GM19351 (cell line): Measurements from ENCODE around the gene GLT1D1.

Source experiments
- ATAC-seq: cut with Tn5 transposase; IDR thresholded peaks from one replicate; pipeline ENCODE4 v1.9.1; 2021; ENCODE audit warnings: mild to moderate bottlenecking, moderate library complexity; ENCODE audit not compliant: unreplicated experiment

The GLT1D1 gene

DNA sequence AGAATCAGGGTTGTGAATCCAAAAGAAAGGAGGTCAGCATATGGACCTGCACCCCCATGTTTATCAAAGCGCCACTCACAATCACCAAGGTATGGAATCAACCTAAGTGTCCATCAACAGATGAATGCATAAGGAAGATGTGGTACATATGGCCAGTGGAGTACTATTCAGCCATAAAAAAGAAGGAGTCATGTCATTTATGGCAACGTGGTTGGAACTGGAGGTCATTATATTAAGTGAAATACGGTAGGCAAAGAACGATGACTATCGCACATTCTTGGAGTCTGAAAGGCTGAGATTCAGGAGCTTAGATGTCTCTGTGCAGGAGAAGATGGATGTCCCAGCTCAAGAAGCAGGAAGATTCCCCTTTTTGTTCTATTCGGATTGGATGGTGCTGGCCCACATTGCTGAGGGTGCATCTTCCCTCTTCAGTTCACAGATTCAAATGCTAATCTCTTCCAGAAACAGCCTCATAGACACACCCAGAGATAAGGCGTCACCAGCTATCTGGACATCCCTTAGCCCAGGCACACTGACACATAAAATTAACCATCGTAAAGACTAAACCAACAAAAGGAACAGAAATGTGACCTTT, 108.1 kb downstream of the GLT1D1 start:
- ATAC-seq, result no peak

DNA sequence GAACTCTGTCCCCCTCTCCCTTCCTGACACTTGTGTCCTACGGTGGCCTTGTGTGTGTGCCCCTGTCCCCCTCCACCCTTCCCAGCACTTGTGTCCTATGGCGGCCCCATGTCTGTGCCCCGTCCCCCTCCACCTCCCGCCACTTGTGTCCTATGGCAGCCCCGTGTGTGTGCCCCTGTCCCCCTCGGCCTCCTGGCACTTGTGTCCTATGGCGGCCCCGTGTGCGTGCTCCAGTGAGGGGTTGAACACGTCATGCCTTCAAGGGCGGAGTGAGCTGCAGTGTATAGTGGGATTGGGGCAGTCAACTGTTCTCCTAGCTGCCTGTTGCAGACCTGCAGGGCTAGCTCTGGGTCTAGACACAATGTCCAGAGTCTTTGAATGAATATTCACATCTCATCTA, 108.7 kb downstream of the GLT1D1 start:
- no peak for ATAC-seq

DNA sequence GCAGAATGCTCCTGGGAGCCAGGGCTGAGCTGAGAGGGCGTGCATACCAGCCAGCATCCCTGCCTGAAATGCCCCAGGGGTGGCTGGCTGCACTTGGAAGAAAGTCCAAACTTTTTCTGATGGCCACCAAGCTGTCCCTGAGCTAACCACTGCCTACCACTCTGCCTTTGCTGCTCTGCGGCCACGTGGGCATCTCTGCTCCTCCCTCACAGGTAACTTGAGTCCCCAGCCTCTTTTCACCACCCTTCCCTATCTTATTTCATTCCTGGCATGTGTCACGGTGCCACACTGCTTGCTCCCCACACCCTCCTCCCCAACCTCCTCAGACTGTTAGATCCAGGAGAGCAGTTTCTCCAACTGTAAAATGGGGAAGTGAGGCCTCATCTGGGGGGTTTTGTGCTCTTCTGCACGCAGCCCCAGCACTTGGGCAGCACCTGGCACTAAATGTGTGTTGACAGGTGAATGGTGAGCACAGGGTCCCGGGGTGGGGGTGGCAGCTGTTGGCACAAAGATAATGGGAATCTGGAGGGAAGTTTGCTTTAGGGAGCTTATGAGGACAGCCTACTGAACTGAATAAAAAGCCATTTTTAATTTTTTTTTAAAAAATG, 113.0 kb downstream of the GLT1D1 start:
- ATAC-seq, result no peak

DNA sequence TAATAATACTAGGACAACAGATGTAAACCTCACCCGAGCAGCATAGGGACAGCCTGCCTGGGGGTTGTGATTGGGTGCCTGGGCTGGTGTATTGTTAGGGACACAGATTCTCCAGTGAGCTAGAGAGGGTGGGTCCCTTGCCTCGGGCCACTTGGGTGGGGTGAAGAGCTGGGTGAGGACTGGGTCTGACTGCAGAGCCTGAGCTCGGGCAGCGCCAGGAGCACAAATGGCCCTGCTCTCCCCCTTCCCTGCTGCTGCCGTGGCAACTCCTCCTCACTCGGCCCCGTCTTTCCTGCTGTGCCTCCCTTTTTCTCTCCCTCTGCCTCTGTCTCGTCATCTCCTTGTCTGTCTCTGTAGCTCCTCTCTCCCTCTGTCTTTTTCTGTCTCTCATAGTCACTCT, 115.4 kb downstream of the GLT1D1 start:
- ATAC-seq, result peak; percentile 3

DNA sequence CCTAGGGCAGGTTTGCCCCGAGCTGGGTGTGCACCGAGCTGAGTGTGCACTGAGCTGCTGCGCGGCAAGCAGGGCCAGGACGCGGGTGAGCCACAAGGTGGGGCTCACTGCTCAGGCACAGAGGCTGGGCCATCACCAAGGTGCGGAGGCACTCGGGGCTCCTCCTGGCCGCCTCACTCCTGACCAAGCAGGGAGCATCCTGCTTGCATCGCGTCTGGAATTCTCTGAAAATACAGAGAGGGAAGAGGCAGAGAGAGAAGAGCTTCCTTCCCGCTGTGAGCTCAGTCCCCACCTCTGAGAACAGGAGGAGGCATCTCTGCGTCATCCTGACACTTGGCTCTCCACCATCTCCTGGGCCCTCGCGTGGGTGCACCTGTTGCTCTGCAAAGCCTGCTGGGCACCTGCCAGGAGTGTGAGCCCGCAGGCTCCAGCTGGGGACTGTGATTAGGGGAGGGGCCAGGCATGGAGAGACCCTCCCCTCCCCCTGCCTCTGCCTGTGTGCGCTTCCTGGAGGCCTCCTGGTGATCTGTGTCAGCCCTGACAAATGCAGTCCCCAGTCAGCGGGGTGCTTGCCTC, 116.3 kb downstream of the GLT1D1 start:
- peak; percentile 93 for ATAC-seq

DNA sequence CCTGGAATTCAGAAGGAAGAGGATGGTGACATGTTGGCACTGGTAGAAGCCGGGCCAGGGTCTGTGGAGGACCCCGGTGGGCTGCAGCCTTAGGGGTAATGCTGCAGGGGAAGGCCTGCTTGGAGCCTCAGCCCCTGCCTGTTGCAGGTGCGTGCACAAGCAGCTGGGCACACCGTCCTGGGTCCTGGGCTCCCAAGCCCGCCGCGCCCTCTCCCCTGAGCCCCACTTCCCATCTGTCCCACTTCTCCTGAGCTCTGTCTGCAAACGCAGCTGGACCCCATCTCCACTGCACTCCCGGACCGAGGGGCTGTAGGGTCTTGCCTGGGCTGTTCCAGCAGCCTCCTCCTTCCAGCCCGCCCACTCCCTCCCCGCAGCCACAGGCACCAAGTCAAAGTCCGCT, 116.8 kb downstream of the GLT1D1 start:
- no peak for ATAC-seq

DNA sequence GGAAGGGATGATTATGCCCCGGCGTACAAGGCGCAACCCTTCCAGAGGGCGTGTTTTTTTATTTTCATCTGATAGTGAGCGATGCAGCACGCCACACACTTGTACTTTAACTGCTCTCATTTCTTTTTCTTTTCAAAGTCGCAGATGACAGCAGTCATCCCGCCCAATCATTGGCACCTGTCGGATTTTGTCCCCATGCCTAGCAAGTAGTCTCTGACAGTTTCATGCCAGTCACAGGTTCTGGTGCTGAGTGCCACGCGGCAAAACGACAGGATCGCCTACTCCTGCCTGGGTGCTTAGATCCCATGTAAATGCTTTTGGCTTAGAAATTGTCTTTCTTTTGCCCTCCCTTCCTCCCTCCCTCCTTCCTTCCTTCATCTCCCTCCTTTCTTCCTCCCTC, 117.7 kb downstream of the GLT1D1 start:
- no peak for ATAC-seq

DNA sequence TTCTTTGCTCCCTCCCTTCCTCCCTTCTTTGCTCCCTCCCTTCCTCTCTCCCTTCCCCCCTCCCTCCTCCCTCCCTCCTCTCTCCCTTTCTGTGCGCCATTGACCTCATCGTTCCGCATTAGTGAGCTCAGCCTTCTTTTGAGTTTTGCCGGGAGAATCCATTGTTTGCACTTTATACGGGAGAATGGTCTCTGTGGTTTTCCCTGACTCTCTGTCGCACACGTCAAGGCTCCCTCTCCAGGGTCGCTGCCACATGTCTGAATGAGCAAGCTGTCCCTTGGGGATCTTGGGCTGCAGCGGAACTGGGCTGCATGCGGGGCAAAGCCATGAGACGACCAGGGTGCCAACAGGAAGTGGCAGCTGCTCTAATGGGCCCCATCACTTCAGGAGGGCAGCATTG, 118.5 kb downstream of the GLT1D1 start:
- ATAC-seq, result no peak

DNA sequence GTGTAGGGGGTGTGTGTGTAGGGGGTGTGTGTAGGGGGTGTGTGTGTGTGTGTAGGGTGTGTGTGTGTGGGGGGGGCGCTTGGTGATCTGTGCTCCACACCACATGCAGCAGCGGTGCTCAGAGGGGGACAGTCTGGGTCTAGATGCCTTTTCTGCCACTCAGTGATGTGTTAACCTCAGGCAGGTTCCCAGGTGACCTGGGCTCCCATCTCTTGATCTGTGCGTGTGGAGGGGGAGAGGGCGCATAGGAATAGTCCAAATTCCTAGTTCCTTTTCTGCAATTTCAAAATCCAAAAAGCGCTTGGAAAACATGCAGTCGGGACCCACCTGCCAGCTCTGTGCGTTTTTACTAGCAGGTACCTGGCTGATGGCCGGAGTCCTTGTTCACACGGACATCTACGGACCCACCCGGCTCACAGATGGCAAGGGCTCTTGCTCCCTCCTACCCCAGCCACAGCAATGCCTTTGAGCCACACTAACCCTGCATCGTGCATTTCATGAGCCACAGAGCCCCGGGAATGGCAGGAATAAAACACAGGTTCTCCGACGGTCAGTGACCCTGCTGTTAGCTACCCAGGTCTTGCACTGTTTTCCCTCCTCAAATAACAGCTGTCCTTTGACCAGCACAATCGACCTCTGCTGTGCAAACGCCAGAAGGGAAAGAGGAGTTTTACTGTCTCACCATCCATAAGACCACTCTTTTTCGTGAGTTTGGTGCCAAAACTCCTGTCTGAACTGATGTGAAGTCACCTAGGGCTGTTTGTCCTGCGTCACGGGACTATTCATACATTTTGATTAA, 120.8 kb downstream of the GLT1D1 start:
- ATAC-seq, result no peak

DNA sequence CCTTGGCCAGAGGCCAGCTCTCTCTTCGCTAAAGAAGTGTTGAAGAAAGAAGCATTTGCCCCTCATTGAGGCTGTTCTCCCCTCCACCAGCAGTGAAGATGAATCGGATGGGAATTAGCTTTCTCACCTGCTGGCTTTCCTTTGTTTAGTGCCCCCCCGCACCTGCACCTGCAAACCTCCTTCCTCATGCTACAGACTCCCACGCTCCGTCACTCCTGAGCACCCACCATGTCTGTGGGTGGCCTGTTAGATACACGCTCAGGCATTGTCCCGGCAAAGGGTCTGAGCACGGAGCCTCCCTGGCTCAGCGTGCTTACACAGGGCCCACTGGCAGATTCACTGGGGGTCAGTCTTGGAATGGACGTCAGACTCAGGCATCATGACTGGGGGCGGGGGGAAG, 121.6 kb downstream of the GLT1D1 start:
- ATAC-seq, result no peak

DNA sequence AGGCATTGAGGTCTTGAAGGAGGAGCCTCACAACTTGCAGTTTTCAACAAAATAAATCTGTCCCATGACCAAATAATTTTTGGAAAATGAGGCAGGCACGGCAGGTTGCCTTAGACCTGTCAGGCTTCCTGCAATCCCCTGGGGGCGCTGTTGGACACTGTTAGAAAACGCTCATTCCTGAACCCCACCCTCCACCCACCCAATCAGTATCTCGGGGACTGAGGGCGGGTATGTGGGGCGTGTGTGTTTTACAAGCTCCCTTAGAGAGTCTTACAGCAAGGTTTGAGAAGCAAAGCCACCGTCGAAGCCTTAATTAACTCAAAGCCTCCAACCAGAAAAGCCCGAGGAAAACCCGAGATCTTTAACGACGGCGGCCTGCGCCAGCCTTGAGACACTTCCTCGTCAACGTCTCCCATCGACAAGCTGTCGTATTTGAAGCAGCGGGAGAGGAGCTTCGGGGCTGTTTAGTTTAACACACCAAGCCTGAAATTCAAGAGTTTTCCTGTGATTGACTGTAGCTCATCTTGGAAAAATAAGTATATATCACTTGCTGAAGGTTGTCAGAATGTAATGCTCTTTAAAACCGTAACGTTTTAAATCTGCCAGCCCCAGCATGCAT, 123.0 kb downstream of the GLT1D1 start:
- ATAC-seq, result no peak

DNA sequence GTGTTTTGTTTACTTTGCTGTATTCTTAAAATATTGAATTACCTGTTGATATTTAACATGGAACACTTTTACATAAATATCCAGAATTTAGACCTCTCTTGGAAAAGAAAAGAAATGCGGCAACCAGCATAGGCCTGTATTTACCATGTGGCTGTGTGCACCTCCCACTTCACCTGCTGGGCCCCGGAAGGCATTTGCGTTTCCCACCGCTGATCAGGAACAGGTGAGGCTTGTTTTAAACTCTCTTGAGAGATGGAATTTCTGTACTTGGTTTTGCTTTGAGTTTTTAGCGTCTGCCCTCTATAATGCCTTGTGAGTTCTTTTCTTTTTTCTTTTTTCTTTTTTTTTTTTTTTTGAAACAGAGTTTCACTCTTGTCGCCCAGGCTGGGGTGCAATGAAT, 124.2 kb downstream of the GLT1D1 start:
- ATAC-seq, result no peak

DNA sequence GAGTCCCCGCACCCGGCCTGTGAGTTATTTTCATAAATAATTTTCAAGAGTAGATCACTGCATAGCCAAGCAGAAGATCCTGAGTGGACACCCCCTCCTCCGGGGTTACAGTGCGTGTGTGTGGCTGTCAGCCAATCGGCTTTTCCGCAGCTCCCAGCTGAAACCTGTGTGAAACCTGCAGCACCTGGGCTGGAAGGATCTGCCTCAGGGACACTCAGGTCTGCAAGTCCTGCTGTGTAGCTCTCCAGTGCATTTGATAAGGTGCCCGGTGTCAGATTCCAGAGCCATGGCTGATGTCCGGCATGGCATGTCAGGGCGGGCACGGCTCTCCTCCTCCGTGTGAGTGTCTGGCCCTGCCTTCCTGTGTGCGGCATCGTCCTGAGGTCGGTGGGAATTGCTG, 124.8 kb downstream of the GLT1D1 start:
- no peak for ATAC-seq

DNA sequence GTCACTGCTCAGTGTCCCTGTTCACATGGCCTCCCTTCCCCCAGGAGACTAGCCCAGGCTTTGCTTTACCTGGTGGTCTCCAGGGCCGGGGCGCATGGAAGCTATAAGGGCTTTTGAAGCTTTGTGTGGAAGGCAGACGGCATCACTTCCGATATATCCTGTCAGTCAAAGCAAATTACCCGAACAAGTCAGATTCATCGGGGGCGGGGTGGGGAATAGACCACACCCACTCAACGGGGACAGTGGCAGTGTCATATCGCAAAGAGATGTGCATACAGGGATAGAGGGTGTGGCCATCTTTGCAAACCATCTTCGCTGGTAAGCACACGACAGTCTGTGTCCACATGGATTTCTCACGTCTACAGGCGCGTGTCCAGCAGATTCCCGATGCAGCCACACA, 127.3 kb downstream of the GLT1D1 start:
- ATAC-seq, result no peak

DNA sequence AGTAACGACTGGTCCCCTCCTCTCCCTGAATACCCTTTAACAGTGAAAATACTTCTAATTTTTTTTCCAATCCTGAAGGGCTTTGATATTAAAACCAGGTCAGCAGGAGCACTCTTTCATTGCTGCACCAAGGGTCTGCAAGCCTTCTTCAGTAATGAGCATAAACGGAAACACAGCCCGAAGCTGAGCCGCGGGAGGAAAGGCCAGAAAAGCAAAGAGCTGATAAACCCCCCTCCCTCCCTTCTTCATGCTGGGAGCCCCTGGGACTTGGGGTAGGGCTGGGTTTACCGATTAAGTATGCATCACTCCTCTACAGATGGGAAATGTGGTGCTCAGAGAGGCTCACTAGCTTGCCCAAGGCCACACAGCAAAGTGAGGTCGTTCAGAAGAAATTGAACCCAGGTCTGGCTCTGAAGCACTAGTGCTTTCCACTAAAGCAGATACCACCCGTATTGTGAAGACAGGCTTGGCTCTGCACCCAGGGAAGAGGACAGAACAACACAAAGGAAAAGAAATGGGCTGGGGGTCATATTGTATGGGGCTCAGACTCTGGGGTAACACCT, 128.8 kb downstream of the GLT1D1 start:
- ATAC-seq, result no peak

DNA sequence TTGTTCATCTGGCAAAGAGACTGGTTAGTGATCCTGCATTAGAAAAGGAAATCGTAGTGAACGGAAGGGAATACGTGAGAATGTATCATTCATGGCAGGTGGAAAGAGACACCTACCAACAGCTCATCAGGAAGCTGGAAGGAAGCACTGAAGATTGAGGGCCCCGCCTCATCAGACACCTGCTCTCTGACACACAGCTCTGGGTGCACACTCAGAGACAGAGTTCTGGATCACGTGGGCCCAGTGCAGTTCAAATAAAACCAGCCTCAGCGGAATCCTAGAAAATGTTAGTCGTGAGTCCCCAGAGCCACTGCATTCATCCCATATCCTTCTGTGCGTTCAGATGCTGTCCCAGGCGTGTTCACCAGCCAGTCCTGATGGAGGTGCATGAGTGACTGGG, 129.7 kb downstream of the GLT1D1 start:
- no peak for ATAC-seq

DNA sequence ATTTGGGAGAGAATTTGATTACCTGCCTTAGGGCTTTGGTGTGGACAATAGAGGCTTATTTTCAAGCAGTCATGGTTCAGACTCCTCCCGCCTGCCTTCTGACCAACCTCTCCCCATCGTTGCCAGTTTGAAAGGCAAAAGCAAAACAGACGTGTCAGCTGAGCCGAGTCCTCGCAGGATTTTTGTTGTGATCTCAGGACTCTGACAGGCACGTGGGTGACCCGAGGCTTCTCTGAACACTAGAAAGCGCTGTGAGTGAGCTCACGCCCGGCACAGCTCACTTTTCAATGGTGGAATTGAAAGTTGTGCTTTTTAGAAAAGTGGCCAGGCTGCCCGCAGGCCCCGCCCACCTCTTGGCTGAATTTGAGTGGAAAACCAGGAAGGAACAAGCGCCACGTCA, 130.1 kb downstream of the GLT1D1 start:
- no peak for ATAC-seq

DNA sequence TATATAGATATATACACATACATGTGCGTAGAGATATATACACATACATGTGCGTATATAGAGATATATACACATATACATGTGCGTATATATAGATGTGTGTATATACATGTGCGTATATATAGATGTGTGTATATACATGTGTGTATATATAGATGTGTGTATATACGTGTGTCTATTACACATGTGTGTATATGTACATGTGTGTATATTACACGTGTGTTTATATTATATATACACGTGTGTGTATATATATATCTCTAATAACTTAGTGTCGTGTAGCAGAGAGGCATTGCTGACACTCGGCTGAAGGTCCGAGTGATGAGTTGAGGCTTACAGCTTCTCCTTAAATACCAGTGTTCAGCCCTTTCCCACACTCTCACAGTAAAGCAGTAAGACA, 133.7 kb downstream of the GLT1D1 start:
- no peak for ATAC-seq

DNA sequence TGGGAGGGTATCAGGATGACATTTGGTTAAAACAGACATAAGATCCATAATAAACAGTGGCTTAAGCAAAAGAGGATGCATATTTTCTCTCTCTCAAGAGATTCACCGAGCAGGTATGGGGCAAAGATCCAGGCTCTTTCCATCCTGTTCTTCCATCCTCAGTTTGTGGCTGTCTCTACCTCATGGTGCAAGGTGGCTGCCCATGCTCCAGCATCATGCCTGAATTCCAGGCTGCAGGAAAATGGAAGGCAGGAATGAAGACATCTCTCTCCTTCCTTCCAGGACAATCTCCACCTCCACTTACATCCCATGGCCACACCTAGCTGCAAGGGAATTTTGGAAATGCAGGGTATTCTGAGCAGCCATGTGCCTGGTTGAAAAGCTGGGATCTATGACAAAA, 136.0 kb downstream of the GLT1D1 start:
- ATAC-seq, result no peak

DNA sequence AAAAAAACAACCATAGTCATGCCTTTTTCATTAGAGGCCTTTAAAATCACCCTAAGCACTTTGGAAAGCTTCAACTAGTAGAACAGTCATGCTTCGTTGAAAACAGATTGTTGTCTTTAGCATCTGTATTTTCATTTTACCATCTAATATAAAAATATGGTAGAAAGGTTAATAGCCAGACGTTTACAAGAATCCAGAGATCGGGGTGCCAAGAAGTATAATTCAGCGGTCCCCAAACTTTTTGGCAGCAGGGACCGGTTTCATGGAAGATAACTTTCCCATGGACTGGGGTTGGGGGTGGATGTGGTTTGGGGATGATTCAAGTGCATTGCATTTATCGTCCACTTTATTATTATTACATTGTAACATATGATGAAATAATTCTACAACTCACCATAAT, 138.4 kb downstream of the GLT1D1 start:
- no peak for ATAC-seq

DNA sequence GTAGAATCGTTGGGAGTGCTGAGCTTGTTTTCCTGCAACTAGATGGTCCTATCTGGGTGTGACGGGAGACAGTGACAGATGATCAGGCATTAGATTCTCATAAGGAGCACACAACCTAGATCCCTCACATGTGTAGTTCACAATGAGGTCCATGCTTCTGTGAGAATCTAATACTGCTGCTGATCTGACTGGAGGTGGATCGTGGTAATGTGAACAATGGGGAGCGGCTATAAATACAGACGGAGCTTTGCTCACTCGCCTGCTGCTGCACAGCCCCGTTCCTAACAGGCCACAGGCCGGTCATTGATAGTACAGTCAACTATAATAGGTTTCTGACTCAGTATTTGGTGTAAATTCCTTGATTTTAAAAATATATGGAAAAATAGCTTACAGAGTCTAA, 138.8 kb downstream of the GLT1D1 start:
- ATAC-seq, result no peak
